SJCRH30 (cell line): Measurements from ENCODE around the gene SGPP2. TPM values are rescaled to one million over a fixed set of nuclear protein-coding genes. Genes with fewer than 3 reads are reported as not detected.

Source experiments
- DNase-seq, 2 experiments: peaks; one replicate each; pipeline ENCODE4 v3.0.0-alpha.2; 2015 to 2020
- H3K27ac ChIP-seq: fragments of 250-450 bp; sonication (Bioruptor Pico); 2 replicates; pipeline ENCODE4 v1.5.1; 2020; ENCODE audit warnings: mild to moderate bottlenecking, moderate library complexity
- H3K27me3 ChIP-seq: fragments of 250-450 bp; sonication (Bioruptor Pico); 2 replicates; pipeline ENCODE4 v1.5.1; 2020; ENCODE audit warnings: mild to moderate bottlenecking, moderate library complexity
- H3K36me3 ChIP-seq: fragments of 250-450 bp; sonication (Bioruptor Pico); 2 replicates; pipeline ENCODE4 v1.5.1; 2020; ENCODE audit warnings: mild to moderate bottlenecking, moderate library complexity
- H3K4me1 ChIP-seq: fragments of 250-450 bp; sonication (Bioruptor Pico); 2 replicates; pipeline ENCODE4 v1.5.1; 2020; ENCODE audit warnings: mild to moderate bottlenecking, moderate library complexity
- H3K4me3 ChIP-seq: fragments of 250-450 bp; sonication (Bioruptor Pico); 2 replicates; pipeline ENCODE4 v1.5.1; 2020; ENCODE audit warnings: mild to moderate bottlenecking, moderate library complexity
- H3K9me3 ChIP-seq: fragments of 250-450 bp; sonication (Bioruptor Pico); replicated peaks from 2 replicates; pipeline ENCODE4 v1.5.1; 2020; ENCODE audit warnings: mild to moderate bottlenecking, moderate library complexity
- total RNA-seq: library from RNA; depleted of rRNA; stranded (reverse); fragments of >200 nt; shearing (Covaris generic); gene quantifications from 2 replicates; pipeline ENCODE4 v1.2.3, GENCODE V29; 2014

SGPP2 gene
- total RNA-seq, 1 experiment from 2014 or later: not detected

GRCh38 chr2:222477962-222478608 is 53.7 kb downstream of the SGPP2 start:
- DNase-seq: peak; percentile 27 to 74
- Histone ChIP-seq H3K4me1 (peaks cover 11% of the 10 kb centered on the region), H3K27me3 (no peaks in the 10 kb centered on the region), H3K27ac (no peak overlapping the region), H3K36me3 (no peaks in the 10 kb centered on the region), H3K4me3 (peak overlapping the region; percentile 2; the same call in 1 of the 2 replicates), H3K9me3 (no peaks in the 10 kb centered on the region)

- no peak overlapping the region for H3K4me3 ChIP-seq
- H3K4me1 ChIP-seq: peaks cover 11% of the 10 kb centered on the region
- DNase-seq: no peak
- no peaks in the 10 kb centered on the region for H3K9me3 ChIP-seq
- no peak overlapping the region for H3K27ac ChIP-seq
- H3K36me3 ChIP-seq: no peaks in the 10 kb centered on the region
- no peaks in the 10 kb centered on the region for H3K27me3 ChIP-seq
These were observed 55.5 kb downstream of the SGPP2 start for GRCh38 chr2:222479859-222480258.

GRCh38 chr2:222480497-222480896 is 56.2 kb downstream of the SGPP2 start:
- Histone ChIP-seq H3K27me3 (no peaks in the 10 kb centered on the region), H3K36me3 (no peaks in the 10 kb centered on the region), H3K4me3 (no peak overlapping the region), H3K4me1 (peaks cover 11% of the 10 kb centered on the region), H3K27ac (no peak overlapping the region), H3K9me3 (no peaks in the 10 kb centered on the region)
- DNase-seq: no peak

GRCh38 chr2:222481941-222482340 is 57.6 kb downstream of the SGPP2 start:
- Histone ChIP-seq H3K4me1 (peaks cover 11% of the 10 kb centered on the region), H3K9me3 (no peaks in the 10 kb centered on the region), H3K36me3 (no peaks in the 10 kb centered on the region), H3K27me3 (no peaks in the 10 kb centered on the region), H3K4me3 (no peak overlapping the region), H3K27ac (no peak overlapping the region)
- no peak for DNase-seq

- DNase-seq: peak; percentile 40 to 59
- H3K27me3 ChIP-seq: no peaks in the 10 kb centered on the region
- H3K36me3 ChIP-seq: no peaks in the 10 kb centered on the region
- peaks cover 10% of the 10 kb centered on the region for H3K4me1 ChIP-seq
- H3K27ac ChIP-seq: no peak overlapping the region
- no peak overlapping the region for H3K4me3 ChIP-seq
- no peaks in the 10 kb centered on the region for H3K9me3 ChIP-seq
These were observed 59.2 kb downstream of the SGPP2 start for GRCh38 chr2:222483513-222484039.

GRCh38 chr2:222485367-222486211 is 61.2 kb downstream of the SGPP2 start:
- Histone ChIP-seq H3K27me3 (no peaks in the 10 kb centered on the region), H3K36me3 (no peaks in the 10 kb centered on the region), H3K4me1 (no peaks in the 10 kb centered on the region), H3K4me3 (no peak overlapping the region), H3K9me3 (no peaks in the 10 kb centered on the region), H3K27ac (no peak overlapping the region)
- DNase-seq: no peak

GRCh38 chr2:222490131-222490530 is 65.8 kb downstream of the SGPP2 start:
- Histone ChIP-seq H3K9me3 (0 out of 2 replicates have a peak, but pooled peaks cover 4% of the 10 kb centered on the region), H3K36me3 (no peaks in the 10 kb centered on the region), H3K27ac (no peak overlapping the region), H3K4me1 (no peaks in the 10 kb centered on the region), H3K4me3 (no peak overlapping the region), H3K27me3 (no peaks in the 10 kb centered on the region)
- no peak for DNase-seq

DNA sequence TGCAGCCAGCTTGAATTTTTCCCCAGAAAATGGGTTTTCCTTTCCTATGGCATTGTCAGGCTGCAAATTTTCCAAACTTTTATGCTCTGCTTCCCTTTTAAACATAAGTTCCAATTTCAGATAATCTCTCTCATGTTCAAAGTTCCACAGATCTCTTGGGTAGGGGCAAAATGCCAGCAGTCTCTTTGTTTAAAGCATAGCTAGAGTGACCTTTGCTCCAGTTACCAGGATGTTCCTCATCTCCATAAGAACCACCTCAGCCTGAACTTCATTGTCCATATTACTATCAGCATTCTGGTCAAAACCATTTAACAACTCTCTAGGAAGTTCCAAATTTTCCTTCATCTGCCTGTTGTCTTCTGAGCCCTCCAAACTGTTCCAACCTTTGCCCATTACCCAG is 68.3 kb downstream of the SGPP2 start:
- H3K27ac ChIP-seq: no peak overlapping the region
- no peaks in the 10 kb centered on the region for H3K27me3 ChIP-seq
- no peaks in the 10 kb centered on the region for H3K36me3 ChIP-seq
- DNase-seq: no peak
- 0 out of 2 replicates have a peak, but pooled peaks cover 4% of the 10 kb centered on the region for H3K9me3 ChIP-seq
- no peaks in the 10 kb centered on the region for H3K4me1 ChIP-seq
- no peak overlapping the region for H3K4me3 ChIP-seq

DNA sequence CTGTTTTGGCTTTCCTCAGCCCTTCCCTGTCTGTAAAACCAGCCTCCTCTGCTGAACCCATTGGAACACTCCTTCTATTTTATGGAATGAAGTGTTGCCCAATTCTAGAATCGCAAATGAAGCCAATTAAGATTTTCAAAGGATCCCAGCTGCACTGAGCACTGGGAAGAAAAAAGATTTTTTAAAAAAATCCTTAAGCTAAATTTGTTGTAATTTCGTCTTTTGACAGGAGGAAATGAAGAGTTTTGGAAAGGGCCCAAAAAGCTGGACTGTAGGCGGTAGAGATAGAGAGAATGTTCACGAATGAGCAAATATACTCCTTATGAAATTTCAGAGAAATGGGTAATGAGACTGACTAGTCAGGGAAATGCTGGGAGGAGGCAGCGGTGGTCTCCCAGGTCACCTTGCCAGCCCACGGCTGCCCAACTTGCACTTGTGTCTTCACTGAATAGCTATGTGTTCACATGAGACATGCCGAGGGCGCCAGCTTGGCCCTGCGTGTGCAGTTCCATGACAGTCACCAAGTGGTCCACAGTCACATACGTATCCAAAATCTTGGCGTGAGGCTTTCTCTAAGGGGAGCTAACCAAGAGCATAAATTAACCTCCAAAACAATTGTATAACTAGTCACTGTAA is 69.9 kb downstream of the SGPP2 start:
- H3K27ac ChIP-seq: no peak overlapping the region
- no peak overlapping the region for H3K4me3 ChIP-seq
- no peak for DNase-seq
- H3K4me1 ChIP-seq: no peaks in the 10 kb centered on the region
- 0 out of 2 replicates have a peak, but pooled peaks cover 4% of the 10 kb centered on the region for H3K9me3 ChIP-seq
- H3K36me3 ChIP-seq: no peaks in the 10 kb centered on the region
- H3K27me3 ChIP-seq: no peaks in the 10 kb centered on the region

- H3K27me3 ChIP-seq: no peaks in the 10 kb centered on the region
- DNase-seq: no peak
- H3K36me3 ChIP-seq: no peaks in the 10 kb centered on the region
- no peak overlapping the region for H3K4me3 ChIP-seq
- no peaks in the 10 kb centered on the region for H3K4me1 ChIP-seq
- H3K9me3 ChIP-seq: 0 out of 2 replicates have a peak, but pooled peaks cover 4% of the 10 kb centered on the region
- H3K27ac ChIP-seq: no peak overlapping the region
These were observed 71.0 kb downstream of the SGPP2 start for GRCh38 chr2:222495388-222495787.

DNA sequence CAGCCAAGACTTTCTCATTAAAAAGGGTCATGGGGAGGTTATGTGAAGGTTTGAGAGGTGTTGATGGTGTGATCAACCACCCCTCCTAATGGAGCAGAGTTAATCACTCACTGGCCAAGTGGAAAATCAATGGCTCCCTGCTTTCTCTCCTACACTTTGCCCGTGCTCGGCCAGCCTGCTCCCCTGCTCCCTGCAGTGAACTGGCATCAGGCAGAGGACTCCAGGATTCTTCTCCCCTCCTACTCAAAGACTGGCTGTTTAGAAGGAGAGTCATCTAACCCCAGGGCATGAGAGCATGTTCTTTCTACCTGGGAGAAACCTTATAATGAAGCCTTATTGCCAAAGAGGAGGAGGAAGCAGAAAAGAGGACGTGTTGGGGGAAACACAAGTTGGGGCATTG is 74.9 kb downstream of the SGPP2 start:
- DNase-seq: no peak
- Histone ChIP-seq H3K4me3 (no peak overlapping the region), H3K4me1 (no peaks in the 10 kb centered on the region), H3K27me3 (no peaks in the 10 kb centered on the region), H3K36me3 (no peaks in the 10 kb centered on the region), H3K9me3 (no peaks in the 10 kb centered on the region), H3K27ac (no peak overlapping the region)

GRCh38 chr2:222504191-222504590 is 79.8 kb downstream of the SGPP2 start:
- DNase-seq: no peak
- no peaks in the 10 kb centered on the region for H3K27me3 ChIP-seq
- H3K27ac ChIP-seq: no peak overlapping the region

DNA sequence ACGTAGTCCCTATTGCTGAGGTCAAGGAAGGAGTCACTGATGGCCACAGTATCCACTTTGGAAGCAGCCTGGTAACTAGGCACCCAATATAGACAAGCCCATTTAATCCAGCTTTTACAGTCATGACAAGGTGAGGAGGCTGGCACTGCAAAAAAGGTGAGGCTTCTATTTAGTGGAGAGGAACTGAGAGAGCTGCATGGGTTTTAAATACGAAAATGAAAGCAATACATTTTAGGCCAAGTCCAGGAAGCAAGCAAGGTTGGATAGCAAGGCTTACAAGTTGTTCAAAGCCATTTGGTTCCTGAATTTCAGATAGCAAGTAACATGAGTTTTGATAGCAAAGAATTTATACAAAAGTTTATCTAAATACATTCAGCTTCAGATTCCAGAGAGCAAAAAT is 80.4 kb downstream of the SGPP2 start:
- no peak overlapping the region for H3K4me3 ChIP-seq

More at GRCh38 chr2:222504191-222504590, 79.8 kb downstream of the SGPP2 start:
- Histone ChIP-seq H3K4me1 (no peaks in the 10 kb centered on the region), H3K9me3 (no peaks in the 10 kb centered on the region; the same call in 1 of the 2 replicates), H3K36me3 (no peaks in the 10 kb centered on the region), H3K4me3 (no peak overlapping the region)

DNA sequence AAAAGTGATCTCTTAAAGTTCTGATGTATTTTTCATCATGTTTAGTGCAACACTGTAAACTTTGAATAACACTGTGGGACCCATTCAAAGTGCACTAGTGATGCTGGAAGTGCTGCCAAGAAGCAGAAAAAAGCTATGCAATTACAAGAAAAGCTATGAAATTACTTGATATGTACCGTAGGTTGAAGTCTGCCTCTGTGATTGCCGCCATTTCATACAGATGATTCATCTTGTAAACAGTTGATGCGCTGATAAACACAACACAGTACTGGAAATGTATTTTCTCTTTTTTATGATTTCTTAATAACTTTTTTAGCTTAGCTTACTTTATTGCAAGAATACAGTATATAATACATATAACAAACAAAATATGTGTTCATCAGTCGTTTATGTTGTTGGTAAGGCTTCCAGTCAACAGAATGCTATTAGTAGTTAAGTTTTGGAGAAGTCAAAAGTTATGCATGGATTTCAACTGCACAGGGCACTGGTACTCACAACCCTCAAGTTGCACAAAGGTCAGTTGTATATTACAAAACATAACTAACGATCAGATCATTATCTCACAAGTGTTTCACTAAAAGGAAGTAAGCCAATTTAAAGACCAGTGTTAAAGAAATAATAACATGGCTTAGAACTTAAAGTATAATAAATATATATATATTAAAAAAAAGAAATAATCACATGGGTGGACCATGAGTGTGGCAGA is 82.0 kb downstream of the SGPP2 start:
- DNase-seq: no peak
- H3K9me3 ChIP-seq: no peaks in the 10 kb centered on the region; the same call in 1 of the 2 replicates
- H3K36me3 ChIP-seq: no peaks in the 10 kb centered on the region
- H3K4me3 ChIP-seq: no peak overlapping the region
- no peaks in the 10 kb centered on the region for H3K27me3 ChIP-seq
- no peak overlapping the region for H3K27ac ChIP-seq
- no peaks in the 10 kb centered on the region for H3K4me1 ChIP-seq

More for the DNA sequence above, 80.4 kb downstream of the SGPP2 start:
- no peaks in the 10 kb centered on the region for H3K36me3 ChIP-seq
- DNase-seq: no peak
- no peaks in the 10 kb centered on the region for H3K27me3 ChIP-seq
- no peak overlapping the region for H3K27ac ChIP-seq
- no peaks in the 10 kb centered on the region; the same call in 1 of the 2 replicates for H3K9me3 ChIP-seq
- no peaks in the 10 kb centered on the region for H3K4me1 ChIP-seq
